Panc1 (cell line): ENCODE data around the gene PAX5. TPM values are rescaled to one million over a fixed set of nuclear protein-coding genes. Genes with fewer than 3 reads are reported as not detected.

Experiments used
- ATAC-seq: fragments of 200-7000 bp; cut with Tn5 transposase; 2 replicates; pipeline ENCODE4 v1.9.1; 2020; ENCODE audit warnings: mild to moderate bottlenecking, moderate library complexity
- BruUV-seq: library from RNA; stranded (reverse); fragments of 400-500 nt; replicated peaks from 2 replicates; lab custom pipeline; 2021; lab: Mats Ljungman, UMichigan
- CTCF ChIA-PET: fragments of 300-600 bp; sonication (Branson Sonifier 250); formaldehyde crosslinking; loops from one replicate; lab custom pipeline; 2022; ENCODE audit warnings: antibody characterized with exemption; lab: Charles Lee
- POLR2A ChIA-PET: fragments of 300-600 bp; sonication (Branson Sonifier 250); formaldehyde crosslinking; loops from one replicate; lab custom pipeline; 2022; ENCODE audit warnings: antibody characterized with exemption; lab: Charles Lee
- DNase-seq: peaks from one replicate; pipeline ENCODE4 v3.0.0-alpha.2; 2010; ENCODE audit warnings: low read depth, low spot score
- H3K27ac ChIP-seq: 2 replicates; pipeline ENCODE4 v1.5.1; 2011; ENCODE audit warnings: mild to moderate bottlenecking, low read length, inconsistent platforms
- H3K27me3 ChIP-seq: fragments of 200-500 bp; sonication (Bioruptor generic); 2 replicates; pipeline ENCODE4 v1.6.0; 2014; ENCODE audit warnings: low read length, inconsistent platforms; ENCODE audit not compliant: control insufficient read depth, insufficient read depth
- H3K36me3 ChIP-seq: fragments of 200-500 bp; sonication (Bioruptor generic); 2 replicates; pipeline ENCODE4 v1.5.1; 2014; ENCODE audit warnings: inconsistent platforms, mild to moderate bottlenecking, low read length, moderate library complexity; ENCODE audit not compliant: control insufficient read depth, insufficient read depth
- H3K4me1 ChIP-seq: 2 replicates; pipeline ENCODE4 v1.5.1; 2011; ENCODE audit warnings: inconsistent platforms, mild to moderate bottlenecking, low read length, moderate library complexity; ENCODE audit not compliant: control insufficient read depth, insufficient read depth
- H3K4me3 ChIP-seq, 2 experiments: 2 replicates each; pipeline ENCODE4 v1.5.1; 2011 to 2012; ENCODE audit warnings: low read depth in 2 of 2, low read length in 2 of 2, mild to moderate bottlenecking in 2 of 2, inconsistent platforms in 1 of 2, moderate library complexity in 1 of 2
- H3K9me3 ChIP-seq: fragments of 200-500 bp; sonication (Bioruptor generic); 2 replicates; pipeline ENCODE4 v1.5.1; 2014; ENCODE audit warnings: low read depth, mild to moderate bottlenecking, inconsistent platforms, low read length, moderate library complexity; ENCODE audit not compliant: control insufficient read depth, insufficient read depth
- POLR2AphosphoS5 ChIP-seq: IDR thresholded peaks from 2 replicates; pipeline ENCODE4 v1.6.1; 2012; ENCODE audit warnings: mild to moderate bottlenecking, low read depth, low read length, moderate library complexity
- REST ChIP-seq, 2 experiments: IDR thresholded peaks; 2 replicates each; pipeline ENCODE4 v1.6.1; 2011 to 2012; ENCODE audit warnings: low read depth in 2 of 2, control low read depth in 1 of 2, low read length in 1 of 2, mild to moderate bottlenecking in 1 of 2, moderate library complexity in 1 of 2; ENCODE audit not compliant: insufficient read depth in 1 of 2
- SIN3A ChIP-seq: IDR thresholded peaks from 2 replicates; pipeline ENCODE4 v1.6.1; 2012; ENCODE audit warnings: low read depth, mild to moderate bottlenecking, low read length, moderate library complexity, borderline replicate concordance; ENCODE audit not compliant: insufficient read depth
- TCF7L2 ChIP-seq: IDR thresholded peaks from 2 replicates; pipeline ENCODE4 v1.6.1; 2011; ENCODE audit warnings: mild to moderate bottlenecking, low read depth, low read length, inconsistent platforms
- in situ Hi-C: cut with HindIII; loops from 2 replicates; pipeline ENCODE4 v1.10.0; 2016; ENCODE audit warnings: low sequenced_read_pairs, low pct_unique_long_range_greater_than_20kb
- intact Hi-C: fragments of 100-400 bp; cut with micrococcal nuclease; formaldehyde crosslinking; loops from one replicate; pipeline ENCODE4 v1.10.0; 2022; ENCODE audit not compliant: unreplicated experiment
- total RNA-seq: library from RNA; stranded (reverse); gene quantifications from one replicate; pipeline ENCODE4 v1.2.1, GENCODE V29; 2021; ENCODE audit not compliant: unreplicated experiment
- TF ChIP-seq, protein P1 (sequence below): fragments of 450-650 bp; IDR thresholded peaks from 2 replicates; pipeline ENCODE4 v1.5.1; 2017; ENCODE audit warnings: mild to moderate bottlenecking

PAX5 gene
- total RNA-seq, 1 experiment from 2014 or later, result 0.39 TPM

- intact Hi-C loops, result loop anchor here (5.0 kb wide), 1 partner anchor 50 kb away; no protein-coding TSS in a partner anchor
- ChIA-PET CTCF (no interaction called here), POLR2A (interaction anchor here (0.6 kb wide), 1 partner anchor 9 kb away, joined by 3 read pairs; no protein-coding TSS in a partner anchor)
- no peaks in the 10 kb centered on the region for H3K27me3 ChIP-seq
- no peak for ATAC-seq
- H3K36me3 ChIP-seq, result no peaks in the 10 kb centered on the region
- H3K27ac ChIP-seq, result no peak overlapping the region
- H3K9me3 ChIP-seq, result no peaks in the 10 kb centered on the region
- TF ChIP-seq REST (IDR thresholded peaks at IDR 0.05; ENCODE audit: insufficient read depth in 1 of 2, low read depth in 2 of 2, low read length in 1 of 2), result no peak
- no peak for TF ChIP-seq TCF7L2
- no peak for TF ChIP-seq SIN3A
- no TSS peak for BruUV-seq
- in situ Hi-C loops, result no loop called here
- peaks cover 3% of the 10 kb centered on the region; the same call in 1 of the 2 replicates for H3K4me1 ChIP-seq
- DNase-seq, result no peak
- H3K4me3 ChIP-seq, result no peak overlapping the region
These were observed 96.7 kb downstream of the PAX5 start for GRCh38 chr9:36937346-36937745.

GRCh38 chr9:36936498-36936831 lies 97.6 kb downstream of the PAX5 start:
- H3K4me1 ChIP-seq, result peaks cover 3% of the 10 kb centered on the region; the same call in 1 of the 2 replicates
- ChIA-PET POLR2A (no interaction called here), CTCF (no interaction called here)
- in situ Hi-C loops (no loop called here), intact Hi-C loops (loop anchor here (5.0 kb wide), 1 partner anchor 51 kb away; no protein-coding TSS in a partner anchor)
- no peak for ATAC-seq
- TF ChIP-seq TCF7L2 (no peak), SIN3A (no peak), REST (IDR thresholded peaks at IDR 0.05; ENCODE audit: insufficient read depth in 1 of 2, low read depth in 2 of 2, low read length in 1 of 2) (no peak), POLR2AphosphoS5 (no peak)
- TF ChIP-seq, protein P1, sequence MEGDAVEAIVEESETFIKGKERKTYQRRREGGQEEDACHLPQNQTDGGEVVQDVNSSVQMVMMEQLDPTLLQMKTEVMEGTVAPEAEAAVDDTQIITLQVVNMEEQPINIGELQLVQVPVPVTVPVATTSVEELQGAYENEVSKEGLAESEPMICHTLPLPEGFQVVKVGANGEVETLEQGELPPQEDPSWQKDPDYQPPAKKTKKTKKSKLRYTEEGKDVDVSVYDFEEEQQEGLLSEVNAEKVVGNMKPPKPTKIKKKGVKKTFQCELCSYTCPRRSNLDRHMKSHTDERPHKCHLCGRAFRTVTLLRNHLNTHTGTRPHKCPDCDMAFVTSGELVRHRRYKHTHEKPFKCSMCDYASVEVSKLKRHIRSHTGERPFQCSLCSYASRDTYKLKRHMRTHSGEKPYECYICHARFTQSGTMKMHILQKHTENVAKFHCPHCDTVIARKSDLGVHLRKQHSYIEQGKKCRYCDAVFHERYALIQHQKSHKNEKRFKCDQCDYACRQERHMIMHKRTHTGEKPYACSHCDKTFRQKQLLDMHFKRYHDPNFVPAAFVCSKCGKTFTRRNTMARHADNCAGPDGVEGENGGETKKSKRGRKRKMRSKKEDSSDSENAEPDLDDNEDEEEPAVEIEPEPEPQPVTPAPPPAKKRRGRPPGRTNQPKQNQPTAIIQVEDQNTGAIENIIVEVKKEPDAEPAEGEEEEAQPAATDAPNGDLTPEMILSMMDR, result no peak
- H3K27me3 ChIP-seq, result no peaks in the 10 kb centered on the region
- no peak for DNase-seq
- no peak overlapping the region for H3K27ac ChIP-seq
- H3K36me3 ChIP-seq, result no peaks in the 10 kb centered on the region
- H3K9me3 ChIP-seq, result no peaks in the 10 kb centered on the region
- no TSS peak for BruUV-seq
- no peak overlapping the region for H3K4me3 ChIP-seq
